ENCODE data around the gene MRPS22. TPM values are rescaled to one million over a fixed set of nuclear protein-coding genes. Genes with fewer than 3 reads are reported as not detected.
"Not testable (repeated sequence)": the region's sequence is repeated elsewhere in the genome, so short reads cannot be mapped to it uniquely, and the experiment has no call there.

The MRPS22 gene
- total and polyA plus RNA-seq, 5 experiments from 2014 or later, result 33.6 to 43.8 (median 41.2) TPM

- no peak for ATAC-seq
- no peaks in the 10 kb centered on the region for H3K9me3 Mint-ChIP-seq
- H3K4me1 Mint-ChIP-seq, result peaks cover 4 to 23% (median 20%) of the 10 kb centered on the region in 4 donors
- H3K36me3 Mint-ChIP-seq, result no peaks in the 10 kb centered on the region
- peaks cover 13 to 32% (median 24%) of the 10 kb centered on the region in 5 donors for H3K27me3 Mint-ChIP-seq
- H3K4me3 Mint-ChIP-seq, result no peak overlapping the region
- POLR2A ChIA-PET, result interaction anchor here (0.6 kb wide), 1 partner anchor 1804 kb away, joined by 3 read pairs; no protein-coding TSS in a partner anchor
- H3K27ac Mint-ChIP-seq, result peak overlapping the region in 2 of 10 donors; percentile 57 to 83
- DNase-seq, result no peak
Measured at GRCh38 chr3:139327861-139328260, 16.0 kb upstream of the MRPS22 start.

- POLR2A ChIA-PET, result interaction anchor here (0.6 kb wide), 1 partner anchor 1804 kb away, joined by 3 read pairs; no protein-coding TSS in a partner anchor
- ATAC-seq, result no peak
Measured at GRCh38 chr3:139328356-139328755, 15.5 kb upstream of the MRPS22 start.

GRCh38 chr3:139329364-139329850 lies 14.4 kb upstream of the MRPS22 start:
- peak overlapping the region in 4 of 10 donors; percentile 2 to 87 (median 14) for H3K27ac Mint-ChIP-seq
- H3K36me3 Mint-ChIP-seq, result no peaks in the 10 kb centered on the region
- DNase-seq (peak; percentile 70 to 91 (median 82)), ATAC-seq (peak; percentile 97 to 99)
- peaks cover 4 to 23% (median 20%) of the 10 kb centered on the region in 4 donors for H3K4me1 Mint-ChIP-seq
- H3K9me3 Mint-ChIP-seq, result no peaks in the 10 kb centered on the region
- POLR2A ChIA-PET, result no interaction called here
- H3K27me3 Mint-ChIP-seq, result peaks cover 17 to 37% (median 32%) of the 10 kb centered on the region in 5 donors
- peak overlapping the region; percentile 41 to 80 (median 70) for H3K4me3 Mint-ChIP-seq

More at GRCh38 chr3:139328356-139328755, 15.5 kb upstream of the MRPS22 start:
- H3K27me3 Mint-ChIP-seq, result peaks cover 15 to 35% (median 28%) of the 10 kb centered on the region in 5 donors
- H3K27ac Mint-ChIP-seq, result peak overlapping the region in 1 of 10 donors; percentile 57
- peaks cover 4 to 23% (median 20%) of the 10 kb centered on the region in 4 donors for H3K4me1 Mint-ChIP-seq
- H3K9me3 Mint-ChIP-seq, result no peaks in the 10 kb centered on the region
- H3K36me3 Mint-ChIP-seq, result no peaks in the 10 kb centered on the region
- H3K4me3 Mint-ChIP-seq, result peak overlapping the region in 3 of 10 donors; percentile 66 to 80 (median 70)
- DNase-seq, result no peak

- H3K4me3 Mint-ChIP-seq, result no peak overlapping the region
- ATAC-seq, result no peak
- POLR2A ChIA-PET, result no interaction called here
Measured at GRCh38 chr3:139332092-139332491, 11.7 kb upstream of the MRPS22 start.

GRCh38 chr3:139334675-139335074 lies 9.1 kb upstream of the MRPS22 start:
- not testable (repeated sequence) for H3K4me1 Mint-ChIP-seq, H3K36me3 Mint-ChIP-seq

More at GRCh38 chr3:139332092-139332491, 11.7 kb upstream of the MRPS22 start:
- no peak overlapping the region for H3K27ac Mint-ChIP-seq
- peaks cover 17 to 39% (median 32%) of the 10 kb centered on the region in 5 donors for H3K27me3 Mint-ChIP-seq
- H3K4me1 Mint-ChIP-seq, result peaks cover 4 to 23% (median 20%) of the 10 kb centered on the region in 4 donors
- no peak for DNase-seq
- H3K36me3 Mint-ChIP-seq, result no peaks in the 10 kb centered on the region
- H3K9me3 Mint-ChIP-seq, result no peaks in the 10 kb centered on the region

GRCh38 chr3:139338405-139338804 lies 5.4 kb upstream of the MRPS22 start:
- H3K9me3 Mint-ChIP-seq, result peaks cover 0 to 10% (median 0%) of the 10 kb centered on the region in 9 donors
- no peak for DNase-seq
- peaks cover 0 to 7% (median 4%) of the 10 kb centered on the region in 4 donors for H3K4me1 Mint-ChIP-seq
- ATAC-seq, result no peak
- no peak overlapping the region for H3K4me3 Mint-ChIP-seq
- peaks cover 3 to 18% (median 10%) of the 10 kb centered on the region in 5 donors for H3K27me3 Mint-ChIP-seq
- H3K36me3 Mint-ChIP-seq, result no peaks in the 10 kb centered on the region
- POLR2A ChIA-PET, result no interaction called here
- no peak overlapping the region for H3K27ac Mint-ChIP-seq

More at GRCh38 chr3:139334675-139335074, 9.1 kb upstream of the MRPS22 start:
- H3K9me3 Mint-ChIP-seq, ATAC-seq, POLR2A ChIA-PET, H3K27ac Mint-ChIP-seq, DNase-seq, H3K4me3 Mint-ChIP-seq: not testable (repeated sequence)
- H3K27me3 Mint-ChIP-seq, result peaks cover 17 to 44% (median 32%) of the 10 kb centered on the region in 5 donors

GRCh38 chr3:139339219-139339906 lies 4.5 kb upstream of the MRPS22 start:
- peaks cover 0 to 11% (median 0%) of the 10 kb centered on the region in 9 donors for H3K9me3 Mint-ChIP-seq
- H3K36me3 Mint-ChIP-seq, result no peaks in the 10 kb centered on the region
- H3K4me1 Mint-ChIP-seq, result peaks cover 0 to 9% (median 4%) of the 10 kb centered on the region in 4 donors
- no peak overlapping the region for H3K4me3 Mint-ChIP-seq
- no peak for ATAC-seq
- no peak overlapping the region for H3K27ac Mint-ChIP-seq
- POLR2A ChIA-PET, result no interaction called here
- peaks cover 1 to 16% (median 7%) of the 10 kb centered on the region in 5 donors for H3K27me3 Mint-ChIP-seq
- DNase-seq, result no peak

GRCh38 chr3:139340784-139341183 lies 3.0 kb upstream of the MRPS22 start:
- Mint-ChIP-seq H3K4me3 (no peak overlapping the region), H3K27me3 (peaks cover 1 to 12% (median 7%) of the 10 kb centered on the region in 5 donors), H3K36me3 (no peaks in the 10 kb centered on the region), H3K27ac (no peak overlapping the region), H3K4me1 (peaks cover 0 to 9% (median 4%) of the 10 kb centered on the region in 4 donors), H3K9me3 (peaks cover 0 to 11% (median 0%) of the 10 kb centered on the region in 9 donors)
- ATAC-seq (no peak), DNase-seq (no peak)
- POLR2A ChIA-PET, result no interaction called here

GRCh38 chr3:139342054-139342453 lies 1.8 kb upstream of the MRPS22 start:
- peaks cover 0 to 11% (median 0%) of the 10 kb centered on the region in 9 donors for H3K9me3 Mint-ChIP-seq
- DNase-seq (no peak), ATAC-seq (no peak)
- peaks cover 0 to 4% (median 0%) of the 10 kb centered on the region in 3 donors for H3K36me3 Mint-ChIP-seq
- H3K27me3 Mint-ChIP-seq, result peaks cover 1 to 12% (median 7%) of the 10 kb centered on the region in 5 donors
- peak overlapping the region in 1 of 10 donors; percentile 37 for H3K4me3 Mint-ChIP-seq
- H3K27ac Mint-ChIP-seq, result no peak overlapping the region
- H3K4me1 Mint-ChIP-seq, result peaks cover 1 to 9% (median 6%) of the 10 kb centered on the region in 4 donors
- POLR2A ChIA-PET, result no interaction called here

DNA sequence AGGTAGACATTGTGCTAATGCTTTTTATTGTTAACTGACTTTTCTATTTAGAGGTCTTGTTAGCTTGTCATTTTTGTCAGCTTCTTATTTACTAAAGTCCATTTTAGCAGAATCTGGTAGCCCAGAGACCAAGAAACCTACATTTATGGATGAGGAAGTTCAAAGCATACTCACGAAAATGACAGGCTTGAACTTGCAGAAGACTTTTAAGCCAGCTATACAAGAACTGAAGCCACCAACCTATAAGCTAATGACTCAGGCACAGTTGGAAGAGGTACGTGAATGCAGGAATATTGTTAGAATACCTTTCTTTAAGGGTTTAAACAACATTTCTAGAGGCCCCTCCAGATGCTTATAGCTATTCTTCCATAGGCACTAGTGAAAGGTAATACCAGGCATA lies 3.0 kb downstream of the MRPS22 start:
- no peak for DNase-seq
- H3K9me3 Mint-ChIP-seq, result peaks cover 0 to 11% (median 0%) of the 10 kb centered on the region in 9 donors
- POLR2A ChIA-PET, result no interaction called here
- peak overlapping the region in 2 of 10 donors; percentile 8 to 81 for H3K27ac Mint-ChIP-seq
- peaks cover 3 to 16% (median 8%) of the 10 kb centered on the region in 4 donors for H3K4me1 Mint-ChIP-seq
- peaks cover 0 to 50% (median 4%) of the 10 kb centered on the region in 3 donors for H3K36me3 Mint-ChIP-seq
- H3K4me3 Mint-ChIP-seq, result no peak overlapping the region
- no peak for ATAC-seq
- H3K27me3 Mint-ChIP-seq, result peaks cover 0 to 1% (median 0%) of the 10 kb centered on the region in 5 donors

- H3K27me3 Mint-ChIP-seq, result no peaks in the 10 kb centered on the region
- no peak for ATAC-seq
- no peak for DNase-seq
- H3K4me1 Mint-ChIP-seq, result peaks cover 0 to 7% (median 6%) of the 10 kb centered on the region in 4 donors
- H3K9me3 Mint-ChIP-seq, result no peaks in the 10 kb centered on the region
- peak overlapping the region in 2 of 10 donors; percentile 2 to 47 for H3K27ac Mint-ChIP-seq
- H3K36me3 Mint-ChIP-seq, result peaks cover 0 to 94% (median 7%) of the 10 kb centered on the region in 3 donors
- no peak overlapping the region for H3K4me3 Mint-ChIP-seq
- POLR2A ChIA-PET, result interaction anchor here (1.2 kb wide), 1 partner anchor 10 kb away, joined by 3 read pairs; the partner anchor contains the start of gene MRPS22
Measured at GRCh38 chr3:139353920-139354556, 10.2 kb downstream of the MRPS22 start.

GRCh38 chr3:139354661-139355060 lies 10.8 kb downstream of the MRPS22 start:
- H3K36me3 Mint-ChIP-seq, result peaks cover 0 to 94% (median 7%) of the 10 kb centered on the region in 3 donors
- peak overlapping the region in 3 of 10 donors; percentile 2 to 50 (median 47) for H3K27ac Mint-ChIP-seq
- H3K4me1 Mint-ChIP-seq, result peaks cover 0 to 7% (median 6%) of the 10 kb centered on the region in 4 donors
- ATAC-seq, result no peak
- no peaks in the 10 kb centered on the region for H3K27me3 Mint-ChIP-seq
- H3K9me3 Mint-ChIP-seq, result no peaks in the 10 kb centered on the region
- POLR2A ChIA-PET, result interaction anchor here (1.2 kb wide), 1 partner anchor 11 kb away, joined by 3 read pairs; the partner anchor contains the start of gene MRPS22
- H3K4me3 Mint-ChIP-seq, result no peak overlapping the region
- DNase-seq, result no peak
